Mesenchymal stem cell (in vitro differentiated cells and primary cell): ENCODE measurements around the gene ADIPOQ.
"Not testable (repeated sequence)": the region's sequence is repeated elsewhere in the genome, so short reads cannot be mapped to it uniquely, and the experiment has no call there.

Source experiments
- DNase-seq: peaks from one replicate; pipeline ENCODE4 v3.0.0-alpha.2; 2013
- H2AFZ ChIP-seq: one replicate; pipeline ENCODE4 v1.6.1; 2013; ENCODE audit warnings: low read depth, mild to moderate bottlenecking, control low read depth, inconsistent platforms, low read length, moderate library complexity
- H2AK5ac ChIP-seq: 2 replicates; pipeline ENCODE4 v1.6.1; 2013; ENCODE audit warnings: low read length, moderate library complexity, mild to moderate bottlenecking, inconsistent platforms; ENCODE audit not compliant: severe bottlenecking
- H2BK120ac ChIP-seq: one replicate; pipeline ENCODE4 v1.6.1; 2013; ENCODE audit warnings: low read depth, mild to moderate bottlenecking, inconsistent platforms, low read length, moderate library complexity
- H2BK12ac ChIP-seq, 2 experiments: one replicate each; pipeline ENCODE4 v1.6.1; 2013; ENCODE audit warnings: inconsistent platforms in 2 of 2, low read length in 2 of 2, mild to moderate bottlenecking in 2 of 2, moderate library complexity in 2 of 2, control low read depth in 1 of 2
- H2BK15ac ChIP-seq: one replicate; pipeline ENCODE4 v1.6.1; 2013; ENCODE audit warnings: mild to moderate bottlenecking, low read depth, inconsistent platforms; ENCODE audit not compliant: poor library complexity, severe bottlenecking
- H2BK5ac ChIP-seq: 2 replicates; pipeline ENCODE4 v1.6.1; 2013; ENCODE audit warnings: low read depth, mild to moderate bottlenecking, low read length, control low read depth, inconsistent platforms; ENCODE audit not compliant: poor library complexity, severe bottlenecking
- H3K14ac ChIP-seq, 2 experiments: one replicate each; pipeline ENCODE4 v1.6.1; 2013; ENCODE audit warnings: inconsistent platforms in 2 of 2, low read length in 2 of 2, control low read depth in 1 of 2, mild to moderate bottlenecking in 1 of 2, moderate library complexity in 1 of 2
- H3K18ac ChIP-seq, 2 experiments: one replicate each; pipeline ENCODE4 v1.6.1; 2013; ENCODE audit warnings: inconsistent platforms in 2 of 2, low read length in 2 of 2, control low read depth in 1 of 2, low read depth in 1 of 2, mild to moderate bottlenecking in 1 of 2
- H3K23ac ChIP-seq, 2 experiments: one replicate each; pipeline ENCODE4 v1.6.1; 2013; ENCODE audit warnings: inconsistent platforms in 2 of 2, low read length in 2 of 2, mild to moderate bottlenecking in 2 of 2, moderate library complexity in 2 of 2, control low read depth in 1 of 2
- H3K27ac ChIP-seq: 2 replicates; pipeline ENCODE4 v1.5.1; 2013; ENCODE audit warnings: mild to moderate bottlenecking, moderate library complexity, low read length, control low read depth, inconsistent platforms; ENCODE audit not compliant: poor library complexity, severe bottlenecking
- H3K27me3 ChIP-seq, 2 experiments: 2 replicates each; pipeline versions ENCODE4 v1.6.1 to v1.7.0; 2013; ENCODE audit warnings: low read length in 2 of 2, mild to moderate bottlenecking in 2 of 2, moderate library complexity in 2 of 2, control low read depth in 1 of 2, inconsistent platforms in 1 of 2; ENCODE audit not compliant: control insufficient read depth in 1 of 2, insufficient read depth in 1 of 2
- H3K36me3 ChIP-seq, 2 experiments: 2 replicates each; pipeline versions ENCODE4 v1.6.1 to v1.7.0; 2013; ENCODE audit warnings: low read length in 2 of 2, control low read depth in 1 of 2, inconsistent platforms in 1 of 2, low read depth in 1 of 2, mild to moderate bottlenecking in 1 of 2; ENCODE audit not compliant: insufficient read depth in 2 of 2, control insufficient read depth in 1 of 2
- H3K4ac ChIP-seq, 2 experiments: one replicate each; pipeline ENCODE4 v1.6.1; 2013; ENCODE audit warnings: inconsistent platforms in 2 of 2, low read length in 2 of 2, mild to moderate bottlenecking in 2 of 2, moderate library complexity in 2 of 2, control low read depth in 1 of 2, low read depth in 1 of 2
- H3K4me1 ChIP-seq: 2 replicates; pipeline ENCODE4 v1.6.1; 2013; ENCODE audit warnings: low read depth, low read length, control low read depth; ENCODE audit not compliant: control insufficient read depth, insufficient read depth
- H3K4me2 ChIP-seq: 2 replicates; pipeline ENCODE4 v1.6.1; 2013; ENCODE audit warnings: low read length, mild to moderate bottlenecking, inconsistent platforms; ENCODE audit not compliant: poor library complexity, severe bottlenecking
- H3K4me3 ChIP-seq, 2 experiments: 2 replicates each; pipeline versions ENCODE4 v1.5.1 to v1.7.0; 2013; ENCODE audit warnings: low read length in 2 of 2, mild to moderate bottlenecking in 2 of 2, control low read depth in 1 of 2, low read depth in 1 of 2; ENCODE audit not compliant: insufficient read depth in 1 of 2
- H3K79me1 ChIP-seq: replicated peaks from 2 replicates; pipeline ENCODE4 v1.6.1; 2013; ENCODE audit warnings: mild to moderate bottlenecking, control low read depth, low read length, inconsistent platforms; ENCODE audit not compliant: poor library complexity, severe bottlenecking
- H3K9ac ChIP-seq: 2 replicates; pipeline ENCODE4 v1.7.0; 2013; ENCODE audit warnings: mild to moderate bottlenecking, low read length, moderate library complexity
- H3K9me3 ChIP-seq: 2 replicates; pipeline ENCODE4 v1.7.0; 2013; ENCODE audit warnings: mild to moderate bottlenecking, low read length; ENCODE audit not compliant: control insufficient read depth
- H4K8ac ChIP-seq: one replicate; pipeline ENCODE4 v1.6.1; 2013; ENCODE audit warnings: inconsistent platforms, mild to moderate bottlenecking, low read length, moderate library complexity
- H4K91ac ChIP-seq: one replicate; pipeline ENCODE4 v1.6.1; 2013; ENCODE audit warnings: mild to moderate bottlenecking, low read length, inconsistent platforms
- WGBS: methylation state at CpG from one replicate; pipeline ENCODE4 v1.1.7; 2013; ENCODE audit warnings: mixed read lengths; 5-methylcytosine and 5-hydroxymethylcytosine counted together

Gene ADIPOQ

GRCh38 chr3:186893071-186893470 is 50.6 kb downstream of the ADIPOQ start:
- not testable (repeated sequence) for H3K79me1 ChIP-seq, H2BK15ac ChIP-seq, H3K4me3 ChIP-seq, H2BK5ac ChIP-seq, H3K36me3 ChIP-seq, H2BK12ac ChIP-seq, H3K9me3 ChIP-seq, H3K4ac ChIP-seq, H2AK5ac ChIP-seq, H2BK120ac ChIP-seq, H2AFZ ChIP-seq, H3K4me1 ChIP-seq, H3K14ac ChIP-seq, DNase-seq, H3K4me2 ChIP-seq, H4K91ac ChIP-seq, H4K8ac ChIP-seq, H3K18ac ChIP-seq, H3K27ac ChIP-seq, H3K23ac ChIP-seq, H3K9ac ChIP-seq
- WGBS = no CpG with 5 or more reads among the region's 2 CpGs
- peaks cover 0 to 30% of the 10 kb centered on the region in 2 experiments for H3K27me3 ChIP-seq

GRCh38 chr3:186895406-186895805 is 52.9 kb downstream of the ADIPOQ start:
- Histone ChIP-seq H3K9ac (no peak overlapping the region), H3K18ac (no peak overlapping the region), H2BK12ac (no peak overlapping the region), H3K4ac (no peak overlapping the region), H2BK15ac (no peak overlapping the region), H3K14ac (no peak overlapping the region), H4K91ac (no peak overlapping the region), H3K79me1 (no peaks in the 10 kb centered on the region), H4K8ac (no peak overlapping the region), H3K4me1 (peaks cover 1% of the 10 kb centered on the region), H3K23ac (no peak overlapping the region), H2AFZ (no peak overlapping the region), H3K4me2 (no peak overlapping the region), H3K9me3 (no peaks in the 10 kb centered on the region), H3K36me3 (no peaks in the 10 kb centered on the region), H3K27me3 (peaks cover 0 to 15% of the 10 kb centered on the region in 2 experiments), H2AK5ac (no peak overlapping the region), H2BK120ac (no peak overlapping the region), H2BK5ac (no peak overlapping the region), H3K4me3 (no peak overlapping the region), H3K27ac (no peak overlapping the region)
- WGBS = 96% methylated on average over 5 of the region's 5 CpGs
- DNase-seq = no peak

GRCh38 chr3:186896006-186896405 is 53.5 kb downstream of the ADIPOQ start:
- Histone ChIP-seq H3K36me3 (no peaks in the 10 kb centered on the region), H3K14ac (no peak overlapping the region)
- 93% methylated on average over 4 of the region's 4 CpGs for WGBS

DNA sequence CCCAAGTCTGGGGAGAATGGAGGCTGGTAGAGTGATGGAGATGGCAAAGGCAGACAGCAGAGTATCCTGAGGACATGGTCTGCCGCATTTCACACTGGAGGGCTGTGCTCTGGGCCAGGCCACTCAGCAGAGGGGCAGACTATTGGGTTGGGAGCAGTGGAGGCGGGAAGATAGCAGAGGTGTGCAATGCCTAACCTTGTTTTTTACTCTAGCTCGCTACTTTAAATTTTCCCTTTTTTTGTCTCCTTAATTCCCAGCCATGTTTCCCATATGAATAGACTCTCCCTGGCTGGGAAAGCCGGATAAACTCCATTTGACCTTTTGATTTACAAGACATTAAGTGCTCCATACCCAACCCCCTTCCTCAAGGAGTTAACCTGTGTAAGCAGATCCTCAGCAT is 54.4 kb downstream of the ADIPOQ start:
- Histone ChIP-seq H2AFZ (no peak overlapping the region), H4K8ac (no peak overlapping the region), H3K4ac (no peak overlapping the region), H2BK5ac (no peak overlapping the region), H4K91ac (no peak overlapping the region), H2BK15ac (no peak overlapping the region), H3K9ac (no peak overlapping the region), H2BK12ac (no peak overlapping the region), H3K4me1 (peaks cover 1% of the 10 kb centered on the region), H3K79me1 (no peaks in the 10 kb centered on the region), H3K4me3 (no peak overlapping the region), H3K14ac (no peak overlapping the region), H3K9me3 (no peaks in the 10 kb centered on the region), H2AK5ac (peak overlapping the region; percentile 31), H3K18ac (no peak overlapping the region), H2BK120ac (no peak overlapping the region), H3K4me2 (no peak overlapping the region), H3K27me3 (peaks cover 0 to 10% of the 10 kb centered on the region in 2 experiments), H3K36me3 (no peaks in the 10 kb centered on the region), H3K27ac (no peak overlapping the region), H3K23ac (no peak overlapping the region)
- DNase-seq = no peak
- WGBS = 79% methylated on average over 4 of the region's 4 CpGs

More at GRCh38 chr3:186896006-186896405, 53.5 kb downstream of the ADIPOQ start:
- Histone ChIP-seq H2AK5ac (no peak overlapping the region), H2AFZ (no peak overlapping the region), H2BK12ac (no peak overlapping the region), H2BK5ac (no peak overlapping the region), H2BK15ac (no peak overlapping the region), H3K79me1 (no peaks in the 10 kb centered on the region), H3K27ac (no peak overlapping the region), H3K27me3 (peaks cover 0 to 11% of the 10 kb centered on the region in 2 experiments), H4K8ac (no peak overlapping the region), H3K9me3 (no peaks in the 10 kb centered on the region), H3K4me2 (no peak overlapping the region), H3K18ac (no peak overlapping the region), H3K4me1 (peaks cover 1% of the 10 kb centered on the region), H3K9ac (no peak overlapping the region), H4K91ac (no peak overlapping the region), H3K4me3 (no peak overlapping the region), H2BK120ac (no peak overlapping the region), H3K4ac (no peak overlapping the region), H3K23ac (no peak overlapping the region)
- no peak for DNase-seq
